Measurements from ENCODE around the gene MYOM1.
A peak's percentile ranks its signal among the peaks of the same experiment; 100 is the strongest.
"Not testable (repeated sequence)": the region's sequence is repeated elsewhere in the genome, so short reads cannot be mapped to it uniquely, and the experiment has no call there.

MYOM1 gene

DNA sequence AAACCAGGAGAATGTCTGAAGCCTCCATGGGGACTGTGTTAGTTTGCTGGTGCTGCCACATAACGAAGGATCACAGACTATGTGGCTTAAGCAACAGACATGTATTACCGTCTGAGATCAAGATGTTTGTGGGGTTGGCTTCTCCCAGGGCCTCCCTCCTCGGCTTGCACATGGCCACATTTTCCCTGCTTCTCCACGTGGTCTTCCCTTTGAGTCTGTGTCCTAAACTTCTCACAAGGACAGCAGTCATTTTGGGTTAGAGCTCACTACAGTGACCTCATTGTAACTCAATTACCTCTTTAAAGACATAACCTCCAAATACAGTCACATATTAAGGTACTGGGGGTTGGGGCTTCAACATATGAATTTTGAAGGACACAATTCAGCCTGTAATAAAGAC lies 162.2 kb downstream of the MYOM1 start:
- DNase-seq (ENCODE audit: low spot score) = no peak

DNA sequence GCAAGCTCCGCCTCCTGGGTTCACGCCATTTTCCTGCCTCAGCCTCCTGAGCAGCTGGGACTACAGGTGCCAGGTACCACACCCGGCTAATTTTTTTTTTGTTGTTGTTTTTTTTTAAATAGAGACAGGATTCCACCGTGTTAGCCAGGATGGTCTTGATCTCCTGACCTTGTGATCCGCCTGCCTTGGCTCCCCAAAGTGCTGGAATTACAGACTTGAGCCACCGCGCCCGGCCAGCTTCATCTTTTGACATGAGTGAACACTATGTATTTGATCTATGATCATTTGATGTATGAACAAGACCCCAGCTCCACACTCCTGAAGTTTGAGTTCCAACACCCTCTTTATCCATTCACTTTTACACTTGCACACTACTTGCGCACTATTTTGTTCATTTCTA lies 163.5 kb downstream of the MYOM1 start:
- DNase-seq (ENCODE audit: low spot score) = no peak

DNA sequence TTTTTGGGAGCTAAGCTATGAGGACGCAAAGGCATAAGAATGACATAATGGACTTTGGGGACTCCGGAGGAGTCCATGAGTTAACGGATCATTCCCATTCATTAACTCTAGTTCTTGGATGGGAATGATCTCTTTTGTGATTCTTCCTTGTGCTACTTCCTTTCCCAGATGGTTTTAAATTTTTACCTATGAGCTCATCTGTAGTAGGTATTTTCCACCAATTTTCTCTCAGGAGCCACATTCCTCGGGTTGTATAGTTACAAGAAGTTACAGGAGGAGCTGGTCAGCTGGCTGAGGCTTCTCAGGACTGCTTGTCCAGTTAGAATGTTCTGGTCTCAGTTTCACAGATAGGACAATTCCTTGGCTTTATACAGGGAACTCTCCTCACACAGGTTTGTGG lies 164.0 kb downstream of the MYOM1 start:
- no peak for DNase-seq (ENCODE audit: low spot score)

DNA sequence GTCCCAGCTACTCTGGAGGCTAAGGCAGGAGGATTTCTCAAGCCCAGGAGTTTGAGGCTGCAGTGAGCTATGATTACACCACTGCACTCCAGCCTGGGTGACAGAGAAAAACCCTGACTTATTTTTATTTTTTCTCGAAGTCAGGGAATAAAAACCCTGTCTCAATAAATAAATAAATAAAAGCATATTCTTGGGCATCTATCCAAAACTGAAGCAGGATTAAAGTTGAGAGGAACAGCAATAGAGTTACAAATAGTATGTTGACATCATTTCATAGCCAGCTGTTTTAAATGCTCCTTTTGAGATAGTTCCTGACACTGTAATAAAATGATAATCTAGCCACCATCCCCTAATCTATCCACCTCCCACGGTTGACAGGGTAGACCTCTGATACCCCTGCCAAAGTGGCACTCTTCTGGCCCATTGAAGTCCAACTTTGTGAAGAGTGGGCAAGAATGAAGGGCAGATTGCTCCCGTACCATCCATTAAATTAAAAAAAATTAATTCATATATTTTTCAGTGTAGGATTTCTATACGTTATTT lies 164.5 kb downstream of the MYOM1 start:
- DNase-seq (ENCODE audit: low spot score) = no peak

DNA sequence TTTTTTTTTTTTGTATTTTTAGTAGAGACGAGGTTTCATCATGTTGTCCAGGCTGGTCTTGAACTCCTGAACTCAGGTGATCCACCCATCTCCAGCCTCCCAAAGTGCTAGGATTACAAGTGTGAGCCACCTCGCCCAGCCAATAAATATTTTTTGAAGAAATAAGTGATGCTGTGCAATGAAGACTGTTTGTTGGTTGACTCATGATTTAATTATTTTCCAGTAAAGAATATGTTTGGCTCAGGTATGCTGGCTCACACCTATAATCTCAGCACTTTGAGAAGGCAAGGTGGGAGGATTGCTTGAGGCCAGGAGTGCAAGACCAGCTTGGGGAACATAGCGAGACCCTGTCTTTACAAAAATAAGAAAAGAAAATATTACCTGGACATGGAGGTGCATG lies 165.0 kb downstream of the MYOM1 start:
- DNase-seq (ENCODE audit: low spot score) = peak; percentile 55

DNA sequence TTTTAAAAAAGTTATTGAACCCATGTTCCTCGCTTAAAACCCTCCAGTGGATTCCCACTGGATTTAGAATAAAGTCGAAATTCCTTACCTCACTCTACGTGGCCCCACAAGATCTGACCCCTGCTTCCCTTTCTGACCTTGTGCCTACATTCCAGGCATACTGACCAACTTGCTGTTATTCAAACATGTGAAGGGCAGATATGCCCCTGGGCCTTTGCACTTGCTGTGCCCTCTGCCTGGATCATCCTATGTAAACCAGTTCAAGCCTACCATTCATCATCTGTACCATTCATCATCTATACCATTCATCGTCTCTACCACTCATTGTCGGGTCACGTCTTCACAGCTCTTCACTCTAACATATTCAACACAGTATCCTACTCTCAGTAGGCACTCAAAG lies 165.6 kb downstream of the MYOM1 start:
- no peak for DNase-seq (ENCODE audit: low spot score)

DNA sequence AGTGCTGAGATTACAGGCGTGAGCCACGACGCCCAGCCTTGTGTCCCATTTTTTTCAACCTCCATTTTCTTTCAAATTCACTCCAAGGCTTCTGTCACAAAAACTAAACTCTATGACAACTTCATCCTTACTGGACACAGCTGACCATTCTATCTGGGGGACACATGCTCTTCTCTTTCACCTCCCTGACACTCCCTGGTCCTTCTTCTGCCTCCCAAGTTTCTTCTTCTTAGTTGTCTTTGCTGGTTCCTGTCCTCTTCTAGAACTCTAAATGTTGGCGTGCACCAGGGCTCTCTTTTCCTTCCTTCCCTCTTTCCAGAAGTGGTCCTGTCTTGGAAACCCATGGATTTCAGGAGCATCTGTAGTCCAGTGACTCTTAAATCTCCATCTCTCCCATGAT lies 166.7 kb downstream of the MYOM1 start:
- no peak for DNase-seq (ENCODE audit: low spot score)

DNA sequence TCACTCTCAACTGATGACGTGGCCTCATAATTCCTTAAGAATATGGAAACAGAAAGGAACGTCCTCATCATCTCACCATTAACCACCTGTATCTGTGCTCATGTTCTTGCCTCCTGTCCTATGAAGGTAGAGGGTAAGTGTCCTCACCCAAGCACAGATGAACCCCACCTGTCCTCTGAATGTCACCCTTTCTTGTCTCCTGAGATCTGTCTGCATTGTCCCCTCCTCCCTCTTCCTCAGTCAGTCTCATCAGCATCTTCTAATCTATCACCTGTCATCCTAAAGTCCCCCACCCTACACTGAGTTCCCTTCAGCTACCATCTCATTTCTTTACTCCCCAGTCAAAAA lies 167.4 kb downstream of the MYOM1 start:
- DNase-seq (ENCODE audit: low spot score) = no peak

DNA sequence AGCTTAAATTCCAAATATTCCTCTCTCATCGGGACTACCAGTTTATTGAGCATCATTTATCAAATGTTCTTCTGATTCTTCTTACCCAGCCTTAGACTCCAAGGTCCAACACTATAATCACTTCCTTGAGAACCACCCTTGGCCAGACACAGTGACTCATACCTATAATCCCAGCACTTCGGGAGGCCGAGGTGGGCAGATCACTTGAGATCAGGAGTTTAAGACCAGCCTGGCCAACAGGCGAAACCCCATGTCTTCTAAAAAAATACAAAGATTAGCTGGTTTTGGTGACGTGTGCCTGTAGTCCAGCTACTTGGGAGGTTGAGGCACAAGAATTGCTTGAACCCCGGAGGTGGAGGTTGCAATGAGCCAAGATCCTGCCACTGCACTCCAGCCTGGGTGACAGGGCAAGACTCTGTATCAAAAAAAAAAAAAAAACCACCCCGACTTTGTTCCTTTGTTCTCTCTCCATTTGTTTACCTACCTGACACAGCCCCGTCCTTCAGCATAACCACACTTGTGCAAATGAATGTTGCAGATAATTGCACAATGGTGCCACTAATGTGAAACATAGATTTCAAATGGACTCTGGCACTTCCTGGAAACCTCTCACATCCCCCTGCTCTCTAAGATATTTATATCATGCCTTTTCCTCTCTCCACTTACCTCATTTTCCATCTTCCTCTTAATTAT lies 167.9 kb downstream of the MYOM1 start:
- peak; percentile 86 for DNase-seq (ENCODE audit: low spot score)

DNA sequence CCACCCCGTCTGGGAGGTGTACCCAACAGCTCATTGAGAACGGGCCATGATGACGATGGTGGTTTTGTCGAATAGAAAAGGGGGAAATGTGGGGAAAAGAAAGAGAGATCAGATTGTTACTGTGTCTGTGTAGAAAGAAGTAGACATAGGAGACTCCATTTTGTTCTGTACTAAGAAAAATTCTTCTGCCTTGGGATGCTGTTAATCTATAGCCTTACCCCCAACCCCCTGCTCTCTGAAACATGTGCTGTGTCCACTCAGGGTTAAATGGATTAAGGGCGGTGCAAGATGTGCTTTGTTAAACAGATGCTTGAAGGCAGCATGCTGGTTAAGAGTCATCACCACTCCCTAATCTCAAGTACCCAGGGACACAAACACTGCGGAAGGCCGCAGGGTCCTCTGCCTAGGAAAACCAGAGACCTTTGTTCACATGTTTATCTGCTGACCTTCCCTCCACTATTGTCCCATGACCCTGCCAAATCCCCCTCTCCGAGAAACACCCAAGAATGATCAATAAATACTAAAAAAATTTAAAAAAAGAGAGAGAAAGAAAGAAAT lies 169.8 kb downstream of the MYOM1 start:
- DNase-seq (ENCODE audit: low spot score) = not testable (repeated sequence)

DNA sequence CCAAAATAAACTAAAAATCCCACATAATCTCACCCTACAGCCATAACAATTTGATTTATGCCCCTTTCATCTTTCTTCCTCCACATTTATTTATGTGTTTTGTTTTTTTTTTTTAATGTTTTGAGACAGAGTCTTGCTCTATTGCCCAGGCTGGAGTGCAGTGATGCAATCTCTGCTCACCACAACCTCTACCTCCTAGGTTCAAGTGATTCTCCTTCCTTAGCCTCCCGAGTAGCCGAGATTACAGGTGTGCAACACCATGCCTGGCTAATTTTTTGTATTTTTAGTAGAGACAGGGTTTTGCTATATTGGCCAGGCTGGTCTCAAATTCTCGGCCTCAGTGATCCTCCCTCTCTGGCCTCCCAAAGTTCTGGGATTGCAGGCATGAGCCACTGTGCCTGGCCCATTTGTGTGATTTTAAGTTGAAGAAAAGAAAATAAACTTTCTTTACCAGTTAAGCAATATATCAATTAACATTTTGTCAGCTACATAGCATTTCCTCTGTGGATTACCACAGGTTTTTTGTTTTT lies 170.9 kb downstream of the MYOM1 start:
- no peak for DNase-seq (ENCODE audit: low spot score)

DNA sequence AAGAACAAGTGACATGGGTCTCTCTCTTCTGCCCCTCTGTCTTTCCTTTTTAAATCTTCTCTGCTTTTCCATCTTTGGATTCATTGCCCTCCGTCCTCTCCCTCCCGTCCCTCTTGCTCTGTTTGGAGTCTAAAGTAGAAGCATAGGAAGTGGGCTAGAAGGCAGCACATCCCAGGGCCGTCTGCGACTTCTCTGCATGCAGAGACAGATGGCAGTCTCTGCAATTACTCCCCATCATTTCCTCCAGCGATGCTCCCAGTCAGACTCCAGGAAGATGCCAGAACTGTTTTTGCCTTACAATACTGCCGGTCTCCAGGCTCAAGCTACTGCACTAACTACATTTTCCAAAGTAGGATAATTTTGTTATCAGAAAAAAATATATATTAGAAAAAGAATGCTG lies 171.6 kb downstream of the MYOM1 start:
- DNase-seq (ENCODE audit: low spot score) = no peak

DNA sequence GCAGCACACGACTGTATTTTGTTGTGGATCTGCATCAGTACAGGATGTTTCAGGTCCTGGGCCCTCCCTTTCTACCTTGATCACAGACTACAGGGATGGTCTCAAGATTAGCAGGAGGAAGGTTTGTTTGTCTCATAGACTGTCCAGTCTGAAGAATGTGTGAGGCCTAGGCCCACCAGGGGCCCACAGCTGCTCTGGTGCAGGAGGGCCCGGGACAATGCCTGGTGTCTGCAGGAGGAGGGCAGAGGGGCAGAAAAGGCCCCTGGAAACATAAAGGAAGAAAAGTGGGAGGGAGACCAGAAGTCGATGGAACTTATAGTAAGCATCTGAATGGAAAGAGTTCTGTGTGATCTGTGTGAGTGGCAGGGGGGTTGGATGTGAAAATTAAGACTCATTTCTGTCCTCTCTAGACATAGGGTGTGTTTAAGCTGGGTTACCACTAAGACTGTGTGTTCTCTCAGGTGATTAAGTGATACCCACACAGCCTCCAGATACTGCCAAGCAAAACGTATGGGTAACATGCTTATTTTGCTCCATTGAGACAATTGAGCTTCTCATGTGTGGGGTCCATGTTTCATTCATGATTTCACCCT lies 173.5 kb downstream of the MYOM1 start:
- DNase-seq (ENCODE audit: low spot score) = no peak

DNA sequence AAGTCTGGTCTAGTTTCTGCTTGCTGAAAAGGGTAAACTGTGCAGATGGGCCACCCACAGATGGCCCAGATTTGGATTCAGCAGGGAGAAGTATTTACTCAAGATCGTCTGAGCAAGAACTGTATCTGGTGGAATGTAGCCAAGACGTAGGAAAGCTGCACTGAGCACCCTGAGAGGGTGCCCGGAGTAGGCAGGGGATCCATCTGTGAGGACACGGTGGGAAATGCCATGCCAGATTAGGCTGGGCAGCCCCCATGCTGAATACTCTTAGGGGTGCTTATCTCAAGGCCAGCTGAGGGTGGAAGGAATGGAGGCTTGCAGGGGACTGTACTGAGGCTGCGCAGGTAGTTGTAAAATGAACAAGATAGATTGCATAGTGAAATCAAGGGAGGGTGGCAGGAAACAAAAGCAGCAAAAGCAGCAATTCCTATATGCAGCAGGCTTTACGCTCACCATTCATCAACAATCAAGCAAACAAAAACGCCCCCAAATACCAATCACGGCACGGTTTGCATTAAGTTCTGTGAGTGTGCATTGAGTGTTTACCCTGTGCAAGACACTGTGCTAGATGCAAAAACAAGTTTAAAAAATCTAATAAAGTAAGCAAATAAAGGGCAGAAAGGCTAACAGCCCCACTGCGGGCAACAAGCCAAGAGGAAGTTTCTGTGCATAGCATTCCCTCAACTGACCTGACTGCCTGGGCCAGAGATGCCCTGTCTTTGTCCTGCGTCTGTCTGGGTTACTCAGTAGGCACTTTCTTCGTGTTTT lies 174.7 kb downstream of the MYOM1 start:
- DNase-seq (ENCODE audit: low spot score) = peak; percentile 67

DNA sequence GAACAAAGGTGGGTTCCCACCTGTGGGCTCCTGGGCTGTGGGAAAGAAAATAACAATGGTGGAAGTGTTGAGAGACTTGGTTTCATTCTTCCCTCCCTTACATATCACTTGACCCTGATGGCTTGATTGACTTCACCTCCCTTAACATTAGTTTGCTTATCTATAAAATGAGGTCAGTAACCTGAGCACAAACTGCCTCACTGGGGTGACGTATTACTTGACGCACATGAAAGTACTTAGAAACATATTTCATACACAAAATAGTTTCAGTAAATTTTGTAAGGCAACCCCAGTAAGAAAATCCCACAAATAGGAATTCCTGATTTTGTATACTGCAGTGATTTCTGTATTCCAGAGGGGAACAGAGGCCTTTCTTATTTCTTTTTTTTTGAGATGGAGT lies 177.4 kb downstream of the MYOM1 start:
- no peak for DNase-seq (ENCODE audit: low spot score)

DNA sequence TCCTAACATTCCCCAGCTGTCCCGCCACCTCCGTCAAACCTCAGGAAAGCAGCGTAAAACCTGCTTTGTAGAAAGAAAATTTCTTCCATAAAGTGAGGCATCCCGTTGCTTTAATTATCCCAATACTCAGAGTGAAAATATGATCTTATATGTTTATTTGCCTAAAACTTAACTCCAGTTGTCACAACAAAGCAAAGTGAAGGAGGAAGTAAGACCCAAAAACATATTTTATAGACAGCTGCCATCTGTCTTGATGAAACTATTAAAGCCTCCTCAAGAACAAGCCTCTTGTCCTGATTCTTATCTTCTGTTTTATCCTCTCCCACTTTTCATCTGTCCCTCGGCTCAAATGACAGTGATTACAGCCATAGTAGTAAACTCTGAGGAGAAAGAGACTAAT lies 177.9 kb downstream of the MYOM1 start:
- DNase-seq (ENCODE audit: low spot score) = no peak

DNA sequence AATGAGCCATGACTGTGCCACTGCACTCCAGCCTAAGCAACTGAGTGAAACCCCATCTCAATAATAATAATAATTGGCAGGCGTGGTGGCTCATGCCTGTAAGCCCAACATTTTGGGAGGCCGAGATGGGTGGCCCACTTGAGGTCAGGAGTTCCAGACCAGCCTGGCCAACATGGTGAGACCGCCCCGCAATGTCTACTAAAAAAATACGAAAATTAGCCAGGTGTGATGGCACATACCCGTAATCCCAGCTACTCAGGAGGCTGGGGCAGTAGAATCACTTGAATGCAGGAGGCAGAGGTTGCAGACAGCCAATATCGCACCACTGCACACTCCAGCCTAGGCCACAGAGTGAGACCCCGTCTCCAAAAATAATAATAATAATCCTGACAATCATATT lies 178.9 kb downstream of the MYOM1 start:
- DNase-seq (ENCODE audit: low spot score) = no peak

DNA sequence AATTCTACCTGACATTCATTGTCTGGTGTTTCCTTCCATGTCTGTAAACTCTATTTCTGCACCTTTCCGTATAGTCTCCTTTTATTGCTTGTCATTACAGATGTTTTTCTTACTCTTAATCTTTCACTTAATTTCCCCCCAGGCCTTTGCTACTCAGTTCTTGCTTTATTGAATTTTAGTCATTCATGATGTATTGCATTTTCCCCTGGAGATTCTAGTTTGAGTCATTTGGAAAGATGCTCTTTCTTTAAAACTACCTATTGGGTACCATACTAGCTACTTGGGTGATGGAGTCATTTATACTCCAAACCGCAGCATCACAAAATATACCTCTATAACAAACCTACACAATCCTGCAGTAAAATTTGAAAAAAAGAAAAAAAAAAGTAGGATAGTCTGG lies 179.6 kb downstream of the MYOM1 start:
- DNase-seq (ENCODE audit: low spot score) = no peak

DNA sequence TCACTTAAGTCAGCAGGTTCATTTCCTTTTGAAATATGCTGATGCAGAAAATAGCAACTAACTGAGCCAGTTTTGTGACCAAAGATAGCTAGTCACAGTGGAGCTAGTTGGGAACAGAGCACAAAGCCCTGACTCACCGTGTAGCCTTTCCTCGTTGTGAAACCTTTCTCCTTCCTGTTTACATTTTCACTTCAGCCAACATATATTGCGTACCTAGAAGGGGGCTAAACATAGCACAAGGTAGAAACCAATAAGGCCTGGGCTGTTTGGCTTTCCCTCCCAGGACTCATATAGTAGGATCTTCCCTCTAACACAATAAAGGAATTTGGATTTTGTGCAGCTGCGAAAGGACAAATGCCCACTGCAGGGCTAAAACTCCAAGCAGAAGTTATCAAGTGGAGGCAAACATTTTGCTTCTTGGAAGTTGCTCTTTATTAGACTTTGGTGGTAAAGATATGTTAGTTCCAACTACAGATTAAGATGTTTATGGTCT lies 182.3 kb downstream of the MYOM1 start:
- DNase-seq (ENCODE audit: low spot score) = peak; percentile 73

DNA sequence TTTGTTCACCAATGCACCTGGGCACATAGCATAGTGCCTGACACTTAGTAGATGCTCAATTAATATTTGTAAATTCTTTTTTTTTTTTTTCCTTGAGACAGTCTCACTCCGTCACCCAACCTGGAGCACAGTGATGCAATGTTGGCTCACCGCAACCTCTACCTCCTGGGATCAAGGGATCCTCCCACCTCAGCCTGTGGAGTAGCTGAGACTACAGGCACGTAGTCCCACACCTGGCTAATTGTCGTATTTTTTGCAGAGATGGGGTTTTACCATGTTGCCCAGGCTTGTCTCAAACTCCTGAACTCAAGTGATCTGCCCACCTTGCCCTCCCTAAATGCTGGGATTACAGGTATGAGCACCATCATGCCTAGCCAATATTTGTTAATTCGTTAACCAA lies 183.7 kb downstream of the MYOM1 start:
- DNase-seq (ENCODE audit: low spot score) = no peak

DNA sequence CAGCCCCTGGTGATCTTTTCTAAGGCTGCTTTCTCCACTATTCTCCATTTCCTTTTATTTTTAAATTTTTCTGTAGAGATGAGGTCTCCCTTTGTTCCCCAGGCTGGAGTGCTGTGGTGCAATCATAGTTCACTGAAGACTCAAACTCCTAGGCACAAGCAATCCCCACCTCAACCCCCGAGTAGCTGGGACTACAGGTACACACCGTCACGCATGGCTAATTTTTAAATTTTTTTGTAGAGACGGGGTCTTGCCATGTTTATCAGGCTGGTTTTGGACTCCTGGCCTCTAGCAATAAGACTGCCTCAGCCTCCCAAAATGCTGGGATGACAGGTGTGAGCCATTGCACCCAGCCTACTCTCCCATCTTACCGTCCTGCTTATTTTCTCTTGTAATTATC lies 184.1 kb downstream of the MYOM1 start:
- DNase-seq (ENCODE audit: low spot score) = no peak

DNA sequence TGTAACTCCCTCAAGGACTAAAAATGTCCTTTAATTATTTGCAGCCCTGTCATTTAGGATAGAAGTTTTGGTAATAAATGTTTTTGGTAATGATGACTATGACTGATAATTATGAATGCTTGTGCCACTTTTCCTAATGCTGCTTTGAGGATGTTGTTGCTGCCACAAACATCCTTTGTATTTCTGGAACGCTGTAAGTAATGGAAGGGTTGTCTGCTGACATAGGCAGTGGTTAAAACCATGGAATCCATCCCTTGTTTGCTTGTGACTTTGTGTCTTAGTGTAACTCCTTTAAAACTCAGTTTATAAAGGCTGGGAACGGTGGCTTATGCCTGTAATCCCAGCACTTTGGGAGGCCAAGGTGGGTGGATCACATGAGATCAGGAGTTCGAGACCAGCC lies 187.0 kb downstream of the MYOM1 start:
- DNase-seq (ENCODE audit: low spot score) = no peak
